ENCODE data around the gene PTPRC. TPM values are rescaled to one million over a fixed set of nuclear protein-coding genes. Genes with fewer than 3 reads are reported as not detected.

Gene PTPRC
- total RNA-seq, 2 experiments from 2014 or later = 177 to 241 TPM

DNA sequence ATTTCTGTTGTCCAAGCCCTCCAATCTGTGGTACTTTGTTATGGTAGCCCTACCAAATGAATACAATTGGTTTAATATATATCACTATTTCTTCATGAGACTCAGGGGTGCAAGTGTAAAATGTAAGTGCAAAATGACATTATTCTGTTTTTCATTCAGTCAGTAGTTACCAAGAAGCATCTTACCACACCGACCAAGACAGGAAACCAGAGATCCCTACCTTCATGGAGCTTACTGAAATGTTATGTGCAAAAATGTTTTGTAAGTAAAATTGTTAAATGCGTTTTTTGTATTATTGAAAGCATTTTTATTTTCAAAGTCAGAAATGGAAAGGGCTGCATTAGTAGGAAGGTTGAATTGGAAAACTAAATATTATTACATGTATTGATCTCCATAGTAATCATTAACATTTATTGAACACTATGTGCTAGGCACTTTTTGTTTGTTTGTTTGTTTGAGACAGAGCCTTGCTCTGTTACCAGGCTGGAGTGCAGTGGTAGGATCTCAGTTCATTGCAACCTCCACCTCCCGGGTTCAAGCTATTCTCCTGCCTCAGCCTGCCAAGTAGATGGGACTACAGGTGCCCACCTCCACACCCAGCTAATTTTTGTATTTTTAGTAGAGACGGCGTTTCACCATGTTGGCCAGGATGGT, 166.8 kb downstream of the PTPRC start:
- no peaks in the 10 kb centered on the region for H3K36me3 ChIP-seq (ENCODE audit: insufficient read depth, low read length)
- CTCF ChIA-PET (ENCODE audit: unreplicated experiment) = no interaction called here
- no peaks in the 10 kb centered on the region for H3K9me3 ChIP-seq (ENCODE audit: low read length)
- H2AFZ ChIP-seq (ENCODE audit: low read length) = no peak overlapping the region
- no peaks in the 10 kb centered on the region for H4K20me1 ChIP-seq (ENCODE audit: insufficient read depth, low read length)
- H3K9me2 ChIP-seq (ENCODE audit: insufficient read depth, low read length) = no peaks in the 10 kb centered on the region
- no peaks in the 10 kb centered on the region for H3K4me1 ChIP-seq (ENCODE audit: insufficient read depth, low read length, poor library complexity, severe bottlenecking)
- no peaks in the 10 kb centered on the region for H3K79me2 ChIP-seq (ENCODE audit: insufficient read depth, low read depth, low read length)
- intact Hi-C loops (cut with micrococcal nuclease; ENCODE audit: unreplicated experiment) = no loop called here
- no peak overlapping the region for H3K27ac ChIP-seq (ENCODE audit: low read depth, low read length, poor library complexity, severe bottlenecking)
- POLR2A ChIA-PET = no interaction called here
- no peak overlapping the region for H3K4me3 ChIP-seq (ENCODE audit: low read depth, low read length, poor library complexity, severe bottlenecking)
- TF ChIP-seq, protein P1, sequence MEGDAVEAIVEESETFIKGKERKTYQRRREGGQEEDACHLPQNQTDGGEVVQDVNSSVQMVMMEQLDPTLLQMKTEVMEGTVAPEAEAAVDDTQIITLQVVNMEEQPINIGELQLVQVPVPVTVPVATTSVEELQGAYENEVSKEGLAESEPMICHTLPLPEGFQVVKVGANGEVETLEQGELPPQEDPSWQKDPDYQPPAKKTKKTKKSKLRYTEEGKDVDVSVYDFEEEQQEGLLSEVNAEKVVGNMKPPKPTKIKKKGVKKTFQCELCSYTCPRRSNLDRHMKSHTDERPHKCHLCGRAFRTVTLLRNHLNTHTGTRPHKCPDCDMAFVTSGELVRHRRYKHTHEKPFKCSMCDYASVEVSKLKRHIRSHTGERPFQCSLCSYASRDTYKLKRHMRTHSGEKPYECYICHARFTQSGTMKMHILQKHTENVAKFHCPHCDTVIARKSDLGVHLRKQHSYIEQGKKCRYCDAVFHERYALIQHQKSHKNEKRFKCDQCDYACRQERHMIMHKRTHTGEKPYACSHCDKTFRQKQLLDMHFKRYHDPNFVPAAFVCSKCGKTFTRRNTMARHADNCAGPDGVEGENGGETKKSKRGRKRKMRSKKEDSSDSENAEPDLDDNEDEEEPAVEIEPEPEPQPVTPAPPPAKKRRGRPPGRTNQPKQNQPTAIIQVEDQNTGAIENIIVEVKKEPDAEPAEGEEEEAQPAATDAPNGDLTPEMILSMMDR (conservative IDR thresholded peaks at IDR 0.05; ENCODE audit: low read length) = no peak
- TF ChIP-seq EZH2phosphoT487 (IDR thresholded peaks at IDR 0.05; ENCODE audit: borderline replicate concordance, low read depth, low read length) = no peak
- no TSS peak for BruUV-seq (replicated peaks)
- H3K4me2 ChIP-seq (ENCODE audit: low read length) = no peak overlapping the region
- DNase-seq (ENCODE audit: low spot score) = no peak

DNA sequence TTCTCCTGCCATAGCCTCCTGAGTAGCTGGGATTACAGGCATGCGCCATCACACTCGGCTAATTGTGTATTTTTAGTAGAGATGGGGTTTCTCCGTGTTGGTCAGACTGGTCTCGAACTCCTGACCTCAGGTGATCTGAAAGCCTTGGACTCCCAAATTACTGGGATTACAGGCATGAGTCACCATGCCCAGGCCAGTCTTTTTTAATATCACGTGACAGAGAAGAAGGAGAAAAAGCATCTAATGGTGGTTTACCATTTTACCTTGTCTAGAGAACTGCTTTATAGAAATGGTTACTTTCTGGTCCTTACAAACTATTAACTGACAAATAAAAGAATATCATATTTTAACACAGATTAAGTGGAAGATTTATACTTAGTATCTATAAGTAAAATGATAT, 168.0 kb downstream of the PTPRC start:
- intact Hi-C loops (cut with micrococcal nuclease; ENCODE audit: unreplicated experiment) = no loop called here
- POLR2A ChIA-PET = interaction anchor here (0.6 to 1.0 kb wide), 2 partner anchors 230 to 433 kb away, joined by 3 read pairs; no protein-coding TSS in a partner anchor

More for the DNA sequence above, 168.0 kb downstream of the PTPRC start:
- H3K9me2 ChIP-seq (ENCODE audit: insufficient read depth, low read length) = no peaks in the 10 kb centered on the region
- H3K36me3 ChIP-seq (ENCODE audit: insufficient read depth, low read length) = no peaks in the 10 kb centered on the region
- no peak for DNase-seq (ENCODE audit: low spot score)
- H4K20me1 ChIP-seq (ENCODE audit: insufficient read depth, low read length) = no peaks in the 10 kb centered on the region
- no peak overlapping the region for H3K4me2 ChIP-seq (ENCODE audit: low read length)
- H3K27ac ChIP-seq (ENCODE audit: low read depth, low read length, poor library complexity, severe bottlenecking) = no peak overlapping the region
- no TSS peak for BruUV-seq (replicated peaks)
- H3K4me3 ChIP-seq (ENCODE audit: low read depth, low read length, poor library complexity, severe bottlenecking) = no peak overlapping the region
- TF ChIP-seq, protein P1 (conservative IDR thresholded peaks at IDR 0.05; ENCODE audit: low read length) = no peak
- no peak for TF ChIP-seq EZH2phosphoT487 (IDR thresholded peaks at IDR 0.05; ENCODE audit: borderline replicate concordance, low read depth, low read length)
- CTCF ChIA-PET (ENCODE audit: unreplicated experiment) = no interaction called here
- no peak overlapping the region for H2AFZ ChIP-seq (ENCODE audit: low read length)
- no peaks in the 10 kb centered on the region for H3K4me1 ChIP-seq (ENCODE audit: insufficient read depth, low read length, poor library complexity, severe bottlenecking)
- no peaks in the 10 kb centered on the region for H3K79me2 ChIP-seq (ENCODE audit: insufficient read depth, low read depth, low read length)
- no peaks in the 10 kb centered on the region for H3K9me3 ChIP-seq (ENCODE audit: low read length)

Other genes with a start within 250 kb of the PTPRC start
- gene ATP6V1G3, start 98.4 kb upstream of the PTPRC start, total RNA-seq (2014; rRNA removed; shearing (Covaris generic)) = 0.66 TPM in 1 of 2 replicates, not detected in the other
- gene ATP6V1G3, start 98.4 kb upstream of the PTPRC start, total RNA-seq (2022) = 0.90 TPM in 1 of 2 replicates, not detected in the other

Measured in OCI-LY7 (cell line).